ENCODE measurements around the gene SLC22A15.

GRCh38 chr1:116024626-116025025 is 48.3 kb downstream of the SLC22A15 start:
- no peak for TF ChIP-seq CTCF (IDR thresholded peaks at IDR 0.05)
- no peak for TF ChIP-seq POLR2A (IDR thresholded peaks at IDR 0.05)

Measured in right lobe of liver (tissue), 4 donors.